ENCODE results near the gene CD82. TPM values are rescaled to one million over a fixed set of nuclear protein-coding genes. Genes with fewer than 3 reads are reported as not detected.

Gene CD82
- polyA plus RNA-seq, 1 of the 3 experiments (the other 2 are of a cell fraction) = 39.2 TPM

- TF ChIP-seq USF1 (IDR thresholded peaks at IDR 0.05; ENCODE audit: borderline replicate concordance, low read depth) (no peak), EZH2phosphoT487 (IDR thresholded peaks at IDR 0.05; ENCODE audit: borderline replicate concordance, low read depth) (no peak), CHD2 (IDR thresholded peaks at IDR 0.05; ENCODE audit: low read length, partially characterized antibody) (no peak), PBX3 (IDR thresholded peaks at IDR 0.05) (no peak)
These were observed 86.2 kb downstream of the CD82 start (continued) for GRCh38 chr11:44651535-44652155.

GRCh38 chr11:44652901-44653644 lies 87.6 kb downstream of the CD82 start:
- Histone ChIP-seq H3K4me3 (ENCODE audit: low read depth in 2 of 2, low read length in 1 of 2) (no peak overlapping the region), H3K36me3 (replicated peaks in 1 of 2; ENCODE audit: control insufficient read depth in 1 of 2, insufficient read depth in 2 of 2, low read length in 1 of 2) (no peaks in the 10 kb centered on the region), H3F3A (replicated peaks; ENCODE audit: insufficient read depth) (no peaks in the 10 kb centered on the region), H3K79me2 (ENCODE audit: insufficient read depth) (no peaks in the 10 kb centered on the region), H3K4me2 (no peak overlapping the region), H3K9me3 (no peaks in the 10 kb centered on the region), H3K9ac (no peak overlapping the region), H3K27ac (ENCODE audit: low read depth in 2 of 2, low read length in 1 of 2) (no peak overlapping the region), H3K4me1 (ENCODE audit: control insufficient read depth in 1 of 2, insufficient read depth in 2 of 2, low read depth in 1 of 2, low read length in 1 of 2) (no peaks in the 10 kb centered on the region; a peak in 1 of 4 replicates), H2AFZ (ENCODE audit: low read depth) (no peak overlapping the region), H3K27me3 (ENCODE audit: insufficient read depth) (peaks cover 39% of the 10 kb centered on the region), H3K9me2 (no peaks in the 10 kb centered on the region), H4K20me1 (ENCODE audit: insufficient read depth) (no peaks in the 10 kb centered on the region)
- DNase-seq = no peak
- ChIA-PET CTCF (interaction anchor here (0.9 kb wide), 1 partner anchor 12 kb away, joined by 4 read pairs; no protein-coding TSS in a partner anchor), POLR2A (no interaction called here)
- TF ChIP-seq CTCF (IDR thresholded peaks at IDR 0.05) (no peak), YY1 (IDR thresholded peaks at IDR 0.05; ENCODE audit: low read depth) (no peak)
- WGBS (ENCODE audit: low lambda C conversion rate) = 64% methylated on average over 15 of the region's 16 CpGs

GRCh38 chr11:44654057-44654456 lies 88.6 kb downstream of the CD82 start:
- Histone ChIP-seq H3K4me3 (ENCODE audit: low read depth in 2 of 2, low read length in 1 of 2) (no peak overlapping the region), H3K4me2 (no peak overlapping the region), H3K9ac (no peak overlapping the region), H3K4me1 (ENCODE audit: control insufficient read depth in 1 of 2, insufficient read depth in 2 of 2, low read depth in 1 of 2, low read length in 1 of 2) (peaks cover 0 to 5% of the 10 kb centered on the region in 2 experiments; a peak in 1 of 4 replicates), H3K36me3 (replicated peaks in 1 of 2; ENCODE audit: control insufficient read depth in 1 of 2, insufficient read depth in 2 of 2, low read length in 1 of 2) (no peaks in the 10 kb centered on the region), H3K27me3 (ENCODE audit: insufficient read depth) (peaks cover 33% of the 10 kb centered on the region), H2AFZ (ENCODE audit: low read depth) (no peak overlapping the region), H3K27ac (ENCODE audit: low read depth in 2 of 2, low read length in 1 of 2) (no peak overlapping the region), H3K9me2 (no peaks in the 10 kb centered on the region), H3F3A (replicated peaks; ENCODE audit: insufficient read depth) (no peaks in the 10 kb centered on the region), H4K20me1 (ENCODE audit: insufficient read depth) (no peaks in the 10 kb centered on the region), H3K9me3 (no peaks in the 10 kb centered on the region), H3K79me2 (ENCODE audit: insufficient read depth) (no peaks in the 10 kb centered on the region)
- no peak for DNase-seq
- POLR2A ChIA-PET = no interaction called here
- WGBS (ENCODE audit: low lambda C conversion rate) = 64% methylated on average over 5 of the region's 9 CpGs
- CTCF ChIA-PET = no interaction called here
- TF ChIP-seq RXRA (IDR thresholded peaks at IDR 0.05; ENCODE audit: borderline replicate concordance, low read depth) (no peak), MXI1 (IDR thresholded peaks at IDR 0.05; ENCODE audit: low read depth, low read length) (no peak), REST (IDR thresholded peaks at IDR 0.05; ENCODE audit: low read depth, low read length) (no peak), MEF2A (IDR thresholded peaks at IDR 0.05; ENCODE audit: borderline replicate concordance, low read depth) (no peak), SMC3 (IDR thresholded peaks at IDR 0.05; ENCODE audit: low read depth, low read length) (no peak), FOXM1 (IDR thresholded peaks at IDR 0.05; ENCODE audit: low read depth) (no peak), SIN3A (IDR thresholded peaks at IDR 0.05; ENCODE audit: borderline replicate concordance, low read depth, low read length) (no peak), CHD2 (IDR thresholded peaks at IDR 0.05; ENCODE audit: low read length, partially characterized antibody) (no peak), MAX (IDR thresholded peaks at IDR 0.05; ENCODE audit: low read depth) (no peak), JUND (IDR thresholded peaks at IDR 0.05) (no peak), EP300 (IDR thresholded peaks at IDR 0.05; ENCODE audit: borderline replicate concordance in 1 of 2, low read depth in 1 of 2, low read length in 1 of 2) (no peak), ELF1 (IDR thresholded peaks at IDR 0.05) (no peak)
